Stimulated activated CD4-positive, alpha-beta T cell treated with anti-CD3 and anti-CD28 coated beads, TNF-alpha, amount 100 ng/mL, for 4 hours (primary cell): ENCODE data around the gene LYPD8.

ENCODE experiments used
- DNase-seq, 3 experiments: peaks; one replicate each; pipeline ENCODE4 v3.0.0-alpha.2; 2020; ENCODE audit warnings: low read depth in 3 of 3

Gene LYPD8

DNA sequence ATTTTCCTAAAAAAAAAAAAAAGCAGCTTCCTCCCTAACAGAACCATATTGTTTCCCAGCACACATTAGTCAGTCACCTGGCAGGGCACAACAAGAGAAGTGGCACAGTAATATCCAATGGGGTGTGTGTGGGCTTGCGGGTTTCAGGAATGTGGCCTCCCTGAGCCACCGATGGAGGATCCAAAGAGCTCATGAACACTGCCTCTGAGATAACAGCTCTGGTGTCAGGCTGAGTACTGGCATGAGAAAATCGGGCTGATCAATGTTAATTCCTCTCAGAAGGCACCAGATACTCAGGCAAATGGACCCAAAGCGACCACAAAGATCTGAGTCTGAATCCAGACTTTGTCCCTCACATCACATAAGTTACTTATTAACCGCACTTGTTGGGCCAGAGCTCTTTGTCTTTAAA, 2.2 kb upstream of the LYPD8 start:
- no peak for DNase-seq

DNA sequence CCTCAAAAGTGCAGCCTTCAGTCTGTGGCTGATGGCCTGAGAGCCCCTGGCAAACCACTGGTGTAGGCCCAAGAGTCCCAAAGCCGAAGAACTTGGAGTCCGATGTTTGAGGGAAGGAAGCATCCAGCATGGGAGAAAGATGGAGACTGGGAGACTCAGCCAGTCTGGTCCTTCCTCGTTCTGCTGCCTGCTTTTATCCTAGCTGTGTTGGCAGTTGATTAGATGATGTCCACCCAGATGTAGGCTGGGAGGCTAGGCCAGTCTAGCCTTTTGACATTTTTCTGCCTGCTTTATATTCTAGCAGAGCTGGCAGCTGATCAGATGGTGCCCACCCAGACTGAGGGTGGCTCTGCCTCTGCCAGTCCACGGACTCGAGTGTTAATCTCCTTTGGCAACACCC, 1.1 kb upstream of the LYPD8 start:
- DNase-seq, result no peak

DNA sequence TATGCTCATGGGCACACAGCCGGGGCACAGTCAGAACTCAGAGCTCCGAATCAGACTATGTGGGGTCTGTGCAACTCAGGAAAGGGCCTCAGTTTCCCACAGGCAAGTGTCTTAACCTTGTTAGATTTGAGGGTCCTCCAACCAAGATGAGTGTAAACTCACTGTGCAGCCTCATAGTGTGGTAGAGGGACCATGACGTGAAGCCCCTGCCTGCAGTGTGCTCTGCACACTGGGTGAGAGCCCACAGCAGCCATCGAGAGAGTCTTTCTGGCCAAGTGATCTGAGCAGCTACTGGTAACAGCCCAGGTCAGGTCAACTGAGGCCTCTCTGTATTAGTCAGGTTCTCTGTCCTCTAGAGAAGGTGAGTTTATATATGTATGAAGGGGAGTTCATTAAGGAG, 592 bp upstream of the LYPD8 start:
- no peak for DNase-seq

DNA sequence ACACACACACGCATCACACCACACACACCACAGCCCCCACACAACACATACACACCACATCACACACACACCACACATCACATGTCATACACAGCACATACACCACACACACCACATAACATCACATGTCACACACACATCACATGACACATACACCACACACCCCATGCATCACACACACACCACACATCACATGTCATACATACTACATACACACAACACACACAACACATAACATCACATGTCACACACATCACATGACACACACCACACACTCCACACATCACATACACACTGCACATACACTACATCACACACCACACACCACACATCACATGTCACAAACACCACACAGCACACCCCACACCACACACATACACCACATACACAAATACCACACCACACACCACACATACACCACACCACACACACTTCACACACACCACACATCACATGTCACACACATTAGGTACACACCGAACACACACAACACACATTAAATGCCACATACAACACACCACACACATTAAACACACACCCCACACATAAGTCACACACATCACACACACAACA, 1.8 kb downstream of the LYPD8 start:
- DNase-seq, result no peak

DNA sequence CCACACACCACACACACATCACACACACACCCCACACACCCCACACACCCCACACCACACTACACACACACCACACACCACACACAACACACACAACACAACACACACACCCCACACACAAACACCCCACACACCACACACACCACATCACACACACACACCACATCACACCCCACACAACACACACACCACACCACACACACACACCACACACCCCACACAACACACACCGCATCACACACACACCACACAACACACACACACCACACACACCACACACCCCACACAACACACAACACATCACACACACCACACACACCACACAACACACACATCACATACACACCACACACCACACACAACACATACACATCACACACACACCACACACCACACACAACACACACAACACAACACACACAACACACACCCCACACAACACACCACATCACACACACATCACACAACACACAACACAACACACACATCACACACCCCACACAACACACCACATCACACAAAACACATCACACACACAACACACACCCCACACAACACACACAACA, 2.4 kb downstream of the LYPD8 start:
- DNase-seq, result no peak

DNA sequence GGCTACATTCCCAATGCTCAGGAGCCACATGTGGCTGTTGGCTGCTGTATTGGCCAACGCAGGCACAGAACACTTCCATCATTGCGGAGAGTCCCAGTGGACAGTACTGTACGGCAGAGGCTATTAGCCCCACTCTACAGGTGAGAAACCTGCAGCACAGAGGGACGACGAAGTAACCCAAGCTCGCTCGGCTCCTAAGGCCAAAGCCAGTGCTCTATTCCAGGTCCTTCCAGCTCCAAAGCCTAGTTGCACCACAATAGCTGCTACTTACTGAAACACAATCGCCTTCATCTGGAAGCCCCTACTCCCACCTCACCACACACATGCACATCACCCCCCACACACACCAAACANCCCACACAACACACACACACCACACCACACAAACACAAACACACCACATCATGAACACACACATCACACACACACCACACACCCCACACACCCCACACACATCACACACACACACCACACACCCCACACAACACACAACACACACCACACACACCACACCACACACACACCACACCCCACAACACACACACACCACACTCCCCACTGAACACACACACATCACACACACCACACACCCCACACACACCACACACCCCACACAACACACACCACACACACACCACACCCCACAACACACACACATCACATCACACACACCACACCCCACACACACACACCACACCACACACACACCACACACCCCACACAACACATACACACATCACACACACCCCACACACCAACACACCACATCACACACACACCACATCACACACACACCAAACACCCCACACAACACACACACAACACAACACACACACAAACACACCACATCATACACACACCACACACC, 3.2 kb downstream of the LYPD8 start:
- DNase-seq, result no peak

DNA sequence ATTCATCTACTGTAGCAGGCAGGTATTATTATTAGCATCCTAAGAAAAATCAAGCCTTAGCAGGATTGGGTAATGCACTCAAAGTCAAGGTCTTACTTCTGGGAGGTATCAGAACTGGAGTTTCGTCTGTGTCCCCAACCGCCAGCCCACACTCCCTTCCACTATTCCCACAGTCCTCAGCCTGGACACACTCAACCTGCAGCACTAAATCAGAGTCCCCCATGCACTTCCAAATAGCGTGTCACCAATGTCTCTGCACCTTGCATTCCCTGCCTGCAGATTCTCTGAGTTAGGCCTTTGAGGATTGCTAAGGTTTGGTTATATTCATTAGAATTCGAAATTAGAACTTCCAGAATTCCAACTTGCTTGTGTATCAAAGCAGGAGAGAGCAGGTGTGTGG, 3.9 kb downstream of the LYPD8 start:
- DNase-seq, result no peak

DNA sequence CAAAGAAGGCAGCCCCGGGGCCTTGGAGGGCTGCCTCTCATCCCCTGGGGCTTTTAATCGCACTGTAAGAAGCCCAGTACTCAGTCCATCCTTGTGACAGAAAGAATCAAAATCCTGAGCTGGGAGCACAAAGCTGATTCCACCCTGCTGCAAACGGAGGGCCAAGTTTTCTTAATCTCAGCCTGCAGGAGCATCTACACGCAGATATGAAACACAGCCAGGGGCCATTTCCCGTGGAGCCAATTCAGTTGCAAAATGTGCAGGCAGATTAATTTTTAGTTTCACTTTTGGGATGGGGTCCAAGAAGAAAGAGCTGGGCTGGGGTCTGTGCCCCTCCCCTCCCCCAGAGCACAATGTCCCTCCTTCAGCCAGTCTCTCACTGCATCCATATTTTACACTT, 4.4 kb downstream of the LYPD8 start:
- no peak for DNase-seq

DNA sequence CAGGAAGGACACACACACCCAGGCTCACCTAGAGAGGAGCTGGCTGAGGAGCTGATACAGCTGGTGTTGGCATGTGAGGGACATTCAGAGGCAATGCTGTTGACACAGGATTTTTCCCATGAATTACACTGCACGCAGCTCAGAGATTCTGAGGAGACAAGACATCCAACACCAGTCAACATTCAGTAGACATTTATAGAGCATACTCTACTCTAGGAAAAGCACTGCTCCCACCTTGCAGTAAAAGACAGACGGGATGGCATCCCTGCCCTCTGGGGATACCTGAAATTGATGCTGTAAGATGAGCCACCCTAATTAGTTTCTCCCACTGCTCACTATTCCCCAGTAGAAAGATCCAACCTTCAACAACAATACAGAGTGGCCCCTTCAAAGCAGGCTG, 5.1 kb downstream of the LYPD8 start:
- no peak for DNase-seq

DNA sequence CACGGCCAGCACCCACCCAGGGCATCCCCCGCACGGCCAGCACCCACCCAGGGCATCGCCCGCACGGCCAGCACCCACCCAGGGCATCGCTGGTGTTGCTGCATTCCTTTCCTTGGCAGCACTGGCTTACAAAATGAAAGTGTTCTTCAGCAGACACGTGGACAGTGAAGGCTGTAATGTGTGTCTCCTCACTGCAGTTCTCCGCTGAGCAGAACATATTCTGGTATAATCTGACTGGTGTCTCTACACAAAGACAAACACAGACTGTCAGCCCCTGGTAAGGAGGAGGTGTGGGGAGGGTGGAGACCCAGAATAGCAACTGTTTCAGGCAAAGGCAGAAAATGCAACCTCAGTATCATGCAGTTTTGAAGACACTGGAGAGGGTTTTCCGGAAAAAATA, 7.3 kb downstream of the LYPD8 start:
- DNase-seq, result no peak

DNA sequence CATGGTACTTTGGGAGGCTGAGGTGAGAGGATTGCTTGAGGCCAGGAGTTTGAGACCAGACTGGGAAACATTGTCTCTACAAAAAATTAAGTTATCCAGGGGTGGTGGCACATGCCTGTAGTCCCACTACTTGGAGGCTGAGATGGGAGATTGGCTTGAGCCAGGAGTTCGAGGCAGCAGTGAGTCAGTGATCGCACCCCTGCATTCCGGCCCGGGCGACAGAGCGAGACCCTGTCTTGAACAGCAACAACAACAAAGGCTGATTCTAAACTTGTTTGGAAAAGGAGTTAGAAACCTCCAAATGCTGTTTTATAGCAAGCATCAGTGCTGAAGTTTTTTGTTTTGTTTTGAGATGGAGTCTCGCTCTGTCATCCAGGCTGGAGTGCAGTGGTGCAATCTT, 14.7 kb downstream of the LYPD8 start:
- DNase-seq, result no peak

DNA sequence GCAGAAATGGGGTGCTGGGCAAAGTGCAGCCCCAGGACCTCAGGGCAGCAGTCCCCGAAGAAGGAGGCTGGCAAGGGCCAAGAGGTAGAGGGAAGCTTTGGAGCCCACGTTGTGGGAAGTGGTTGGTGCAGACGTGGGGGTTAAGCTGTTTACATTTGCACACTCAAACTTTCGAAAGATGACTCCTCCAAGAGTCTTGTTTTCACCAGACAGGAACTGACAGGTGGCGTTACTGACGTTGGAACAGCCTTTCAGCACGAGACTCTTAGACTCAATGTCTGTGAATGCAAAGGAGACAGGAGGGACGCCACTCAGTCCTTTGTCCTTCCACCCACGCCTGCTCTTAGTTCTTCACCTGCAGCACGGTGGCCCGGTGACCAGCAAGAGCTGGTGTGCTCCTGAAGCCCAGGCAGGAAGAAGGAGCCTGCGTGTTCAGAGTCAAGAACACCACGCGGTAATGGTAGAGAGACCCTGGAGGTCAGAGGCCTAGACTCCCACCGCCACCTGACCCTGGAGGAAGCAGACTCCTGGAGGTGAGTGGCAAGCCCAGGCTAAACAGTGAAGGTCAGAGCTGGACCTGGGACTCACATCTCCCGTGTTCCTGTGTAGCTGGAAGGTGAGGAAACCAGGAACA, 15.9 kb downstream of the LYPD8 start:
- no peak for DNase-seq

DNA sequence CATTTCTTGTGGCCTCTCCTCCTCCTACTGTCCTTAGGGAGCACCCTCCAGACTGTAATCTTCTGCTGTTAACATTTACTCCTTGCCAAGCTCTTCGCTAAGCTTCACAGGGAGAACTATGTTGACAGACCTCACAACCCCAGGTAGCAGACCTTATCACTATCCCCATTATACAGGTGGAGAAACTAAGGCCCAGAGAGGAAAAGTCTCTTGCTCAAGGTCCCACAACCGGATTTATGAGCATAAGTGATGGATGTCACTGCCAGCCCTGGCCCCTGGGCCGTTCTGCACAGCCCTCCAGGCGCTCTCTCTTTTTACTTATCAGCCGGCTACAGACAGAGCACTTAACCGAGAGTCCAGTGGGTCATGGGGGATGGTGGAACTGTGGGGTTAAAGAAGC, 18.1 kb downstream of the LYPD8 start:
- DNase-seq, result no peak

DNA sequence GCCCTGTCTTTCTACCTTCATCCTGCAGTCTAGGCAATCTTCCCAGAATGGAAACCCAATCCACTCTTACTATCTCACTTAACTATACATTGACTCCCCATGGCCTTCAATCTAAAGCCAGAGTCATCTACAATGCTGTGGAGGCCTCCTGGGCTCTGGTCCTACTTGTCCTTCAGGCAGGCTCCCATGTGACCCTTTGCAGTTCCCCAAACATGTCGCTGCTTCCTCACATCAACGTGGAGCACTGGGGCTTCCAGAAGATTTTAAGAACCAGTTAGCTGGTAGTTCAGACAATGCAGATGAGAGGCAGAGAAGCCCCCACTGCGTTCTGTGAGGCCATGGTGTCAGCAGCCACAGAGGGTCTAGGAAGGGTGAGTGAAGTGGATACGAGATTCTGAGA, 18.6 kb downstream of the LYPD8 start:
- DNase-seq, result no peak

DNA sequence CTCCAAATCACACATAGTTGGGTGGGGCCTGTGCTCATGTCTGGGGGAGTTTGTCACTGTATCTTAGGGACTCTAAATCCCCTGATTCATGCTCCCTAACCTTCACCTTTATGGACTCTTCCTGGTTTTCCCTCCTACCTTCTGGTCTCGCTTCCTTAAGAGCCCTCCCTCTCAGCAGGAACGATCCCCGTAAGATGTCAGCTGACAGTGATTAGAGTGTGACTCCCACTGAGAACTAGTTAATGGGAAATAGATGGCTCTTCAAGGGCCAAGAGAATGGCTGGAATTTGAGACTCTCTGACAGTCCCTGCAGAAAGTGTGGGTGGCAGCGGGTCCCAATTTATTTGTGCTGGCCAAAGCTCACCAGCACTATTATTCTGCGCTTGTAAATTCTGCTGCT, 22.0 kb downstream of the LYPD8 start:
- no peak for DNase-seq

DNA sequence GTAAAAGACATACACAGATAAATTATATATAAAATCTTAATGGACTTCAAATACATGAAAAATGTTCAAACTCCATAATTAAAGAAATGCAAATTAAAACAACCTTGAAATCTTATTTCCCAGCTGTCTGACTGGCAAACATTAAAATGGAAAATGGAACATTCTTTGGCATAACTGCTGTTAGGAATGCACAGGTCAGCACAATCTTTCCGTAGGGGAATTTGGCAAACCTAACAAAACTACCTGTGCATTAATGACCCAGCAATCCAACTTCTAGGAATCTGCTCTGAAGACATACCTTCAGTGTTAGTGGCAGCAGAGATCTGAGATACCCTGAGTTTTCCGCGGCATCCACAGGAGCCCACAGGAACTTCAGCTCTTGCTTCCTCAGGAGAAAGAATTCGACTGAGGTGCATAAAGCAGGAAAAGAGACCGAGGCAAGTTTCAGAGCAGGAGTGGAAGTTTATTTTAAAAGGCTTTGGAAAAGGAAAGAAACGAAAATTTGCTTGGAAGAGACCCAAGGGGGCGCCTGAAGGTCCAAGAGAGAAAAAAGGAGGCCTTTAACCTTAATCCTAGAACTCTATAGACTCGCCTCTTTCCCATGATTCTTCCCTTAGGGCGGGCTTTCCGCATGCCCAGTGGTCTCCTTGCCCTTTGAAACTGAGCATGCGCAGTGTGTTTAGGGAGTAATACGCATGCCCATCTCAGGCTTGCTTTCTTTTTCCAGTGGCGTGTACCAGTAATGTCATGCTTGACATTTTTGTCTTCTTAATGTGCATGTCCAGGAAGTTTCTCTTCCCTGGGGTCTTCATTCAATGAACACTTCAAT, 24.8 kb downstream of the LYPD8 start:
- no peak for DNase-seq

DNA sequence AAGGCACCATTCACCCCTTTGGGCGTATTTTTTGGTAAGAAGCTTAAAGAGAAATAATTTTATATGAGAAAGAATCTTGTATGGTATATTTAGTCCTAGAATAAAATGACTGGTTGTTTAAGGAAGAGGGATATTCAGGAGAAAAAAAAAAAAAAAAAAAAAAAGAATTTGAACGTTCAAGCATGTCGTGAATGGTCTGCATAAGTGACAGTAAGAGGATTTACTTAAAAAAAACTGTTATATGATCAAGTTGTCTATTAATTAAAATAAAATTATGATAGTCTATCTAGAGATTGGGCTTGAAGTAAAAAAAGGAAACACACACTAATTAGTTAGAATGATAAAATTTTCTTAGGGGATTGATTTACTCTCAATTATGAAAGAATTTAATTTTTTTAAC, 41.3 kb downstream of the LYPD8 start:
- no peak for DNase-seq

DNA sequence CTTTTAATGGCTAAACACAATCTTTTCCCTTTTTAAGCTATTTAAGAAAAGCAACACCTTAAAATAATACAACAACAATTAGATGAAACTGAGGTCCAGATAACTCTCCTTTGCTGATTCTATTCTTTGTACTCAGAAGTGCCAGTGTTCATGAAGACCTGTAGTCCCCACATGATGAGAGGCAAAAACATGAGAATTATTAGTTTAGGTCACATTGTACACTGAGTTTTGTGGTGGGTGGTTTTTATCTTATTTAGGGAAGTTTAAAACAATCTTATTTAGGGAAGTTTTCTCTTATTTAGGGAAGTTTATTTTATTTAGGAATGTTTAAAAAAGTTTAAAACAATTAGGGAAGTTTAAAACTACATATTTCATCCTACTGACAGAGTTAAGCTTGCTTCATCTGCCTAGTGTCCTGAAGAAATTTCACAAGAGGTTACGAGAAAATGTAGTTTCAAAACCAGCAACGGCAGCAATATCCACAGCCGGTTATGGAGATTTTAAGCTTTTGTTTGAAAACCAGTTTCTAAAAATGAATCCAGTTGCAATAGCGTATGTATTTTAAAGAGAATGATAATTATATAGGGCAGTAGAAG, 45.2 kb downstream of the LYPD8 start:
- DNase-seq, result no peak

DNA sequence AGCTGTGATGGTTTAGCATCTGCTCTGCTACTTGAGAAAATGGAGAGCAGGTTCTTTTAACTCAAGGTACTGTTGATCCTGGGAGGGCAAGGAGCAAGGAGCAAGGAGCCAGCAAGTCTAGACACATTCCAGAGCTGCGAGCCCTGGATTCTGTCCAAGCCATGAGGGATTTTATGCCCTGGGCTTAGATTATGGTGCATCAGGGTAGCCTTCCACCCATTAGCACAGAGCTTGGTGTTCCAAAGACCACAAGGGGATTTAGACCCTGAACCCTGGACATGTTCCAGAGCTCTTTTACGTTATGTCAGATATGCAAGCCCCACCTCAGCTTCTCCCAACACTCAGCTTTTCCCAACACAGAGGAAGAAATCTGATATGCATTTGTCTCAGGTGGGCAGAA, 51.0 kb downstream of the LYPD8 start:
- no peak for DNase-seq

DNA sequence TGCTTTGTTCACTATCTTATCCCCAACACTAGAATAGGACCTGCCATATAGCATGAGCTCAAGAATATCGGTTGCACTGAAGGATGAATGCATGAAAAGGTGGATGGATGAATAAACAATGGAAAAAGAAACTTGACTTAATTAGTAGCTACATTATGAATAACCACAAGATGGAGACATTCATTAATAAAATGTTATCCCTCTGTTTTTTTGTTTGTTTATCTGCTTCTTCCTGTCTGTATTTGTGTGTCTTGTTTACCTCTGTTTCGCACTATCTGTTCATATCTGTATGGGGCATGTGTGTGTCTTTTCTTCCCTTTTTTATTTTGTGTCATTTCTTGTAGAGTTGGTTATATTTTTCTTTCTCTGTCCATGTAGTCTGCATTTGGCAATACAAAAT, 51.9 kb downstream of the LYPD8 start:
- DNase-seq, result no peak

DNA sequence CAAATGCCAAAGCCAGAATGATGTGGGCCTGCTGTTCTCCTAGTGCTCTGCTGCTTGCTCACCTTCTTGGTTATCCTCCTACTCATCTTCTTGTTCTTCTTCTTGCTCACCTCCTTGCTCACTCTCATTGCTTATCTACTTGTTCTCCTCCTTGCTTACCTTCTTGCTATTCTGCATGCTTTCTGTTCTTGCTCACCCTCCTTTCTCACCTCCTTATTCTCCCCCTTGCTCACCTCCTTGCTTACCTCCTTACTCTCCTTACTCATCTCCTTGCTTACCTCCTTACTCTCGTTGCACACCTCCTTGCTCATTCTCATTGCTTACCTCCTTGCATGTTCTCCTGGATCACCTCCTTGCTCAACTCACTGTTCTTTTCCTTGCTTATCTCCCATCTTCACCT, 52.8 kb downstream of the LYPD8 start, which contains the start of gene OR14I1:
Gene OR14I1 (minus strand): TSS at position 53 of the 400 bp plus-strand sequence.
- no peak for DNase-seq

DNA sequence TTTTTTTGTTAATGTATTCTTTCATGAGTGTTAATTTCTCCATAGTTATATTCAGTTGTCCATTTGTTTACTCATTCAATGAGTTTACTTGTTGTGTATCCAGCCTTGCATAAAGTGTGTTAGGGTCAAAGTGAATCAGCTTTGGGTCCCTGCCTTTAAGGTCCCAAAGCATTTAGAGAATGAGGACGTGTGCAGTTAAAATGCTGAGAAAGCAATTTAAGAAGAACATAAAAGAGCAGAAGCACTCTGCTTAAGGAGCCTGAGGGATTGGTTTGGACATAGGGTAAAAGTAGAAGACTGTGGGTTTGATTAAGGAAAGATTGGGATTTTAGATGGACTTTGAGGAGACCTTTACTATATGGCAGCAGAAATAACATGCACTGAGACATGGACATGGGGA, 56.5 kb downstream of the LYPD8 start:
- DNase-seq, result no peak
